Measurements from ENCODE around the gene MYO15B.
"Not testable (repeated sequence)": the region's sequence is repeated elsewhere in the genome, so short reads cannot be mapped to it uniquely, and the experiment has no call there.

GRCh38 chr17:75583197-75583596, 4.4 kb upstream of the MYO15B start:
- TF ChIP-seq POLR2AphosphoS5, POLR2A (IDR thresholded peaks at IDR 0.05; ENCODE audit: low read depth, low read length): not testable (repeated sequence)
